Hepatocyte (in vitro differentiated cells): ENCODE results near the gene LMAN2. TPM values are rescaled to one million over a fixed set of nuclear protein-coding genes. Genes with fewer than 3 reads are reported as not detected.

ENCODE experiments used
- DNase-seq: peaks from one replicate; pipeline ENCODE4 v3.0.0-alpha.2; 2016; ENCODE audit warnings: low spot score
- H2AFZ ChIP-seq: fragments of 200-600 bp; sonication (generic); 2 replicates; pipeline ENCODE4 v1.6.0; 2016; ENCODE audit warnings: antibody characterized with exemption, mild to moderate bottlenecking
- H3K27ac ChIP-seq: fragments of 200-600 bp; sonication (generic); 2 replicates; pipeline ENCODE4 v1.5.1; 2016; ENCODE audit warnings: mild to moderate bottlenecking
- H3K27me3 ChIP-seq: fragments of 200-600 bp; sonication (generic); 2 replicates; pipeline ENCODE4 v1.6.1; 2016
- H3K36me3 ChIP-seq: fragments of 200-600 bp; sonication (generic); replicated peaks from 2 replicates; pipeline ENCODE4 v1.5.1; 2016; ENCODE audit warnings: low read depth; ENCODE audit not compliant: insufficient read depth
- H3K4me1 ChIP-seq: fragments of 200-600 bp; sonication (generic); 2 replicates; pipeline ENCODE4 v1.5.1; 2016; ENCODE audit warnings: mild to moderate bottlenecking, moderate library complexity; ENCODE audit not compliant: insufficient read depth
- H3K4me2 ChIP-seq: fragments of 200-600 bp; sonication (generic); 2 replicates; pipeline ENCODE4 v1.6.0; 2016
- H3K4me3 ChIP-seq: fragments of 200-600 bp; sonication (generic); 2 replicates; pipeline ENCODE4 v1.5.1; 2016; ENCODE audit warnings: mild to moderate bottlenecking
- H3K79me2 ChIP-seq: fragments of 200-600 bp; sonication (generic); 2 replicates; pipeline ENCODE4 v1.6.0; 2017; ENCODE audit warnings: mild to moderate bottlenecking
- H3K9me2 ChIP-seq: fragments of 200-600 bp; sonication (generic); replicated peaks from 2 replicates; pipeline ENCODE4 v1.6.0; 2017; ENCODE audit warnings: mild to moderate bottlenecking; ENCODE audit not compliant: insufficient read depth
- H3K9me3 ChIP-seq: fragments of 200-600 bp; sonication (generic); 2 replicates; pipeline ENCODE4 v1.5.1; 2016; ENCODE audit warnings: low read depth, mild to moderate bottlenecking
- H4K20me1 ChIP-seq: fragments of 200-600 bp; sonication (generic); 2 replicates; pipeline ENCODE4 v1.6.0; 2016; ENCODE audit warnings: mild to moderate bottlenecking; ENCODE audit not compliant: insufficient read depth, poor library complexity, severe bottlenecking
- CTCF ChIP-seq: fragments of 200-600 bp; sonication (generic); IDR thresholded peaks from 2 replicates; pipeline ENCODE4 v1.5.1; 2016; ENCODE audit warnings: antibody characterized with exemption, mild to moderate bottlenecking; ENCODE audit not compliant: poor library complexity
- EZH2 ChIP-seq: fragments of 200-600 bp; sonication (generic); IDR thresholded peaks from 2 replicates; pipeline ENCODE4 v1.6.1; 2016; ENCODE audit warnings: antibody characterized with exemption, mild to moderate bottlenecking, borderline replicate concordance
- EZH2phosphoT487 ChIP-seq: fragments of 200-600 bp; sonication (generic); IDR thresholded peaks from one replicate; pipeline ENCODE4 v1.6.1; 2018; ENCODE audit warnings: antibody characterized with exemption, mild to moderate bottlenecking, low read depth, moderate library complexity; ENCODE audit not compliant: unreplicated experiment, severe bottlenecking
- WGBS: methylation state at CpG from one replicate; pipeline ENCODE4 v1.1.6; 2016; ENCODE audit warnings: low lambda C conversion rate; ENCODE audit errors: missing lambda C conversion rate; 5-methylcytosine and 5-hydroxymethylcytosine counted together
- polyA plus RNA-seq: library from polyadenylated mRNA; unstranded; fragments of >200 nt; fragmentation: Nextera tagmentation; extraction: Ambion mirVana; gene quantifications from 2 replicates; pipeline ENCODE4 v1.2.1, GENCODE V29; 2016
- total RNA-seq: library from RNA; depleted of rRNA; stranded (reverse); fragments of >200 nt; gene quantifications from 2 replicates; pipeline ENCODE4 v1.2.3, GENCODE V29; 2014

The LMAN2 gene
- total and polyA plus RNA-seq, 2 experiments from 2014 or later = 357 to 391 TPM

- no peak for DNase-seq
- Histone ChIP-seq H3K27ac (peak overlapping the region; percentile 69), H3K4me2 (peak overlapping the region; percentile 44), H2AFZ (no peak overlapping the region), H4K20me1 (peaks cover 7% of the 10 kb centered on the region), H3K4me3 (no peak overlapping the region), H3K4me1 (peaks cover 15% of the 10 kb centered on the region), H3K27me3 (no peaks in the 10 kb centered on the region), H3K79me2 (peaks cover 20% of the 10 kb centered on the region), H3K9me2 (no peaks in the 10 kb centered on the region), H3K36me3 (no peaks in the 10 kb centered on the region), H3K9me3 (no peaks in the 10 kb centered on the region)
- 80% methylated on average over 3 of the region's 3 CpGs for WGBS
- TF ChIP-seq CTCF (no peak), EZH2phosphoT487 (no peak), EZH2 (no peak)
Measured at GRCh38 chr5:177354256-177354655, 2.8 kb upstream of the LMAN2 start.

GRCh38 chr5:177353093-177353492 lies 1.6 kb upstream of the LMAN2 start:
- no peaks in the 10 kb centered on the region for H3K36me3 ChIP-seq
- peaks cover 20% of the 10 kb centered on the region for H3K4me1 ChIP-seq
- H3K9me2 ChIP-seq = no peaks in the 10 kb centered on the region
- peaks cover 32% of the 10 kb centered on the region for H3K79me2 ChIP-seq
- H3K4me3 ChIP-seq = no peak overlapping the region
- no peak overlapping the region for H2AFZ ChIP-seq
- peaks cover 7% of the 10 kb centered on the region for H4K20me1 ChIP-seq
- H3K9me3 ChIP-seq = no peaks in the 10 kb centered on the region
- no peaks in the 10 kb centered on the region for H3K27me3 ChIP-seq
- TF ChIP-seq EZH2 = no peak
- TF ChIP-seq EZH2phosphoT487 = no peak
- no peak for TF ChIP-seq CTCF
- no peak overlapping the region for H3K27ac ChIP-seq
- no peak overlapping the region for H3K4me2 ChIP-seq
- 92% methylated on average over 5 of the region's 5 CpGs for WGBS
- no peak for DNase-seq

GRCh38 chr5:177350776-177351391 lies 584 bp downstream of the LMAN2 start:
- H3K4me3 ChIP-seq = peak overlapping the region; percentile 40
- 19% methylated on average over 18 of the region's 19 CpGs for WGBS
- H3K4me1 ChIP-seq = peaks cover 20% of the 10 kb centered on the region
- TF ChIP-seq EZH2 = no peak
- TF ChIP-seq EZH2phosphoT487 = no peak
- no peak for TF ChIP-seq CTCF
- no peak for DNase-seq
- H3K27me3 ChIP-seq = no peaks in the 10 kb centered on the region
- peak overlapping the region; percentile 37 for H2AFZ ChIP-seq
- H3K27ac ChIP-seq = peak overlapping the region; percentile 95
- H3K4me2 ChIP-seq = peak overlapping the region; percentile 95
- no peaks in the 10 kb centered on the region for H3K9me2 ChIP-seq
- peaks cover 54% of the 10 kb centered on the region for H3K79me2 ChIP-seq
- no peaks in the 10 kb centered on the region for H3K9me3 ChIP-seq
- H3K36me3 ChIP-seq = no peaks in the 10 kb centered on the region
- peaks cover 14% of the 10 kb centered on the region for H4K20me1 ChIP-seq
